H1 (cell line): ENCODE results near the gene PTPRE. TPM values are rescaled to one million over a fixed set of nuclear protein-coding genes. Genes with fewer than 3 reads are reported as not detected.

Experiments used
- CTCF ChIA-PET: fragments of 300-600 bp; sonication (Branson Sonifier 250); formaldehyde crosslinking; loops from one replicate; lab custom pipeline; 2021; ENCODE audit not compliant: partially characterized antibody; lab: Charles Lee
- POLR2A ChIA-PET: fragments of 300-600 bp; sonication (Branson Sonifier 250); formaldehyde crosslinking; loops from one replicate; lab custom pipeline; 2021; ENCODE audit warnings: inconsistent platforms; ENCODE audit not compliant: partially characterized antibody; lab: Charles Lee
- DNase-seq, 2 experiments: peaks; one replicate each; pipeline versions ENCODE4 v3.0.0 to v3.0.0-alpha.2; 2010 to 2022; ENCODE audit warnings: low spot score in 2 of 2, low read depth in 1 of 2, mixed read lengths in 1 of 2
- FAIRE-seq: peaks from 2 replicates; lab custom pipeline; 2011; peaks lifted over from hg19 to GRCh38; lab: Jason Lieb, UNC
- H2AFZ ChIP-seq: 2 replicates; pipeline ENCODE4 v1.8.1; 2012; ENCODE audit warnings: low read length, inconsistent platforms
- H2AK5ac ChIP-seq: 2 replicates; pipeline ENCODE4 v1.6.1; 2013; ENCODE audit warnings: low read depth, low read length
- H2BK120ac ChIP-seq: replicated peaks from 2 replicates; pipeline ENCODE3; 2013; ENCODE audit warnings: low read depth, low read length, inconsistent platforms
- H2BK12ac ChIP-seq: 2 replicates; pipeline ENCODE4 v1.6.1; 2013; ENCODE audit warnings: low read depth, low read length
- H2BK15ac ChIP-seq: 2 replicates; pipeline ENCODE4 v1.6.1; 2013; ENCODE audit warnings: low read length
- H2BK20ac ChIP-seq: 2 replicates; pipeline ENCODE4 v1.6.1; 2013; ENCODE audit warnings: low read length
- H2BK5ac ChIP-seq: 2 replicates; pipeline ENCODE4 v1.6.1; 2013; ENCODE audit warnings: low read depth, low read length
- H3K14ac ChIP-seq: 2 replicates; pipeline ENCODE4 v1.6.1; 2013; ENCODE audit warnings: inconsistent platforms; ENCODE audit not compliant: insufficient read length
- H3K18ac ChIP-seq: 2 replicates; pipeline ENCODE4 v1.6.1; 2013; ENCODE audit warnings: low read length; ENCODE audit errors: extremely low read depth
- H3K23ac ChIP-seq: 2 replicates; pipeline ENCODE4 v1.6.1; 2013; ENCODE audit warnings: inconsistent platforms; ENCODE audit not compliant: insufficient read length
- H3K23me2 ChIP-seq: 2 replicates; pipeline ENCODE4 v1.6.1; 2013; ENCODE audit warnings: low read depth, low read length
- H3K27ac ChIP-seq: 2 replicates; pipeline ENCODE4 v1.6.1; 2011; ENCODE audit warnings: low read depth, low read length, inconsistent platforms
- H3K27me3 ChIP-seq, 4 experiments: replicated peaks in 1 of 4; 1 replicate in 1 of 4; 2 replicates in 3 of 4; pipeline versions ENCODE4 v1.6.1 to v1.8.1; 2011 to 2013; ENCODE audit warnings: low read length in 3 of 4, mild to moderate bottlenecking in 3 of 4, inconsistent platforms in 2 of 4, mixed read lengths in 2 of 4, moderate library complexity in 1 of 4; ENCODE audit not compliant: control insufficient read depth in 3 of 4, insufficient read depth in 3 of 4; ENCODE audit errors: extremely low read depth in 1 of 4
- H3K36me3 ChIP-seq, 4 experiments: 2 replicates each; pipeline versions ENCODE4 v1.6.1 to v1.8.1; 2011 to 2013; ENCODE audit warnings: mild to moderate bottlenecking in 4 of 4, low read length in 3 of 4, moderate library complexity in 2 of 4, control low read depth in 1 of 4, inconsistent platforms in 1 of 4; ENCODE audit not compliant: insufficient read depth in 4 of 4, control insufficient read depth in 2 of 4
- H3K4ac ChIP-seq: replicated peaks from 2 replicates; pipeline ENCODE3; 2013; ENCODE audit warnings: low read length, low read depth, mixed read lengths, inconsistent platforms; ENCODE audit not compliant: insufficient read length
- H3K4me1 ChIP-seq, 4 experiments: replicated peaks in 1 of 4; 1 replicate in 1 of 4; 2 replicates in 3 of 4; pipeline versions ENCODE4 v1.6.1 to v1.8.1; 2011 to 2013; ENCODE audit warnings: low read length in 3 of 4, inconsistent platforms in 2 of 4, mixed read lengths in 1 of 4; ENCODE audit not compliant: insufficient read depth in 4 of 4, control insufficient read depth in 3 of 4
- H3K4me2 ChIP-seq, 2 experiments: 2 replicates each; pipeline versions ENCODE4 v1.6.1 to v1.8.1; 2011 to 2013; ENCODE audit warnings: low read depth in 2 of 2, low read length in 2 of 2, control low read depth in 1 of 2, inconsistent platforms in 1 of 2, mild to moderate bottlenecking in 1 of 2; ENCODE audit not compliant: insufficient read depth in 1 of 2
- H3K4me3 ChIP-seq, 4 experiments: fragments of 200-600, 300-600 bp in 1 of 4; sonication (generic), shearing (Covaris generic), sonication (Bioruptor Twin) in 1 of 4; 2 replicates each; pipeline versions ENCODE4 v1.5.1 to v1.8.1; 2011 to 2016; ENCODE audit warnings: low read length in 4 of 4, low read depth in 3 of 4, control low read depth in 2 of 4, inconsistent platforms in 2 of 4, mild to moderate bottlenecking in 2 of 4, mixed read lengths in 1 of 4, moderate library complexity in 1 of 4; ENCODE audit not compliant: insufficient read depth in 2 of 4; ENCODE audit errors: extremely low read depth in 1 of 4
- H3K56ac ChIP-seq: replicated peaks from 2 replicates; pipeline ENCODE3; 2013; ENCODE audit warnings: low read depth, mild to moderate bottlenecking, mixed read lengths, low read length, inconsistent platforms; ENCODE audit not compliant: insufficient read length
- H3K79me1 ChIP-seq: 2 replicates; pipeline ENCODE4 v1.6.1; 2013; ENCODE audit warnings: low read depth, low read length, control low read depth
- H3K79me2 ChIP-seq, 2 experiments: 2 replicates each; pipeline versions ENCODE4 v1.6.1 to v1.8.1; 2012 to 2013; ENCODE audit warnings: low read length in 2 of 2, mild to moderate bottlenecking in 2 of 2, inconsistent platforms in 1 of 2; ENCODE audit not compliant: insufficient read depth in 2 of 2, control insufficient read depth in 1 of 2
- H3K9ac ChIP-seq, 4 experiments: replicated peaks in 1 of 4; 1 replicate in 1 of 4; 2 replicates in 3 of 4; pipeline versions ENCODE4 v1.6.1 to v1.8.1; 2011 to 2013; ENCODE audit warnings: low read depth in 3 of 4, low read length in 3 of 4, control low read depth in 2 of 4, mild to moderate bottlenecking in 2 of 4, moderate library complexity in 2 of 4, inconsistent platforms in 1 of 4; ENCODE audit errors: extremely low read depth in 1 of 4
- H3K9me3 ChIP-seq, 2 experiments: 2 replicates each; pipeline versions ENCODE4 v1.6.1 to v1.8.1; 2012 to 2013; ENCODE audit warnings: mild to moderate bottlenecking in 2 of 2, moderate library complexity in 2 of 2, control low read depth in 1 of 2, inconsistent platforms in 1 of 2, low read depth in 1 of 2, low read length in 1 of 2, mixed read lengths in 1 of 2; ENCODE audit not compliant: insufficient read depth in 2 of 2
- H4K20me1 ChIP-seq, 2 experiments: replicated peaks in 1 of 2; 2 replicates each; pipeline versions ENCODE3 to v1.8.1; 2011 to 2013; ENCODE audit warnings: inconsistent platforms in 2 of 2, low read length in 2 of 2, mild to moderate bottlenecking in 1 of 2; ENCODE audit not compliant: insufficient read depth in 2 of 2, control insufficient read depth in 1 of 2
- H4K5ac ChIP-seq: 2 replicates; pipeline ENCODE4 v1.6.1; 2013; ENCODE audit warnings: low read length, low read depth, mixed read lengths, inconsistent platforms; ENCODE audit not compliant: insufficient read length
- H4K8ac ChIP-seq: 2 replicates; pipeline ENCODE4 v1.8.0; 2013; ENCODE audit warnings: mild to moderate bottlenecking, moderate library complexity, low read length, inconsistent platforms; ENCODE audit not compliant: insufficient read depth; ENCODE audit errors: extremely low read depth
- H4K91ac ChIP-seq: replicated peaks from 2 replicates; pipeline ENCODE3; 2013; ENCODE audit warnings: low read length, mixed read lengths, inconsistent platforms; ENCODE audit not compliant: insufficient read length
- MAFK ChIP-seq: IDR thresholded peaks from 2 replicates; pipeline ENCODE4 v1.6.1; 2012; ENCODE audit warnings: low read depth, mild to moderate bottlenecking, improper control_type of control experiment, low read length
- RXRA ChIP-seq: IDR thresholded peaks from 2 replicates; pipeline ENCODE4 v1.6.1; 2011; ENCODE audit warnings: low read depth, mild to moderate bottlenecking, low read length, moderate library complexity; ENCODE audit not compliant: insufficient read depth
- WGBS, 2 experiments: shearing (Covaris generic) in 1 of 2; methylation state at CpG; one replicate each; pipeline versions ENCODE4 v1.1.6 to v1.1.7; 2013 to 2015; ENCODE audit warnings: low lambda C conversion rate in 2 of 2, mixed read lengths in 2 of 2, inconsistent platforms in 1 of 2, low coverage in 1 of 2, missing lambda C conversion rate in 1 of 2; ENCODE audit not compliant: insufficient replicate concordance in 2 of 2, insufficient coverage in 1 of 2, insufficient read length in 1 of 2; ENCODE audit errors: extremely low coverage in 1 of 2, missing lambda C conversion rate in 1 of 2; 5-methylcytosine and 5-hydroxymethylcytosine counted together
- polyA plus RNA-seq, 7 experiments: library from polyadenylated mRNA; depleted of rRNA in 3 of 7; stranded (reverse) in 5 of 7; unstranded in 2 of 7; fragments of >200 nt in 5 of 7; fragments of 200-250 nt in 2 of 7; gene quantifications; 1 replicate in 5 of 7; 2 replicates in 1 of 7; 4 replicates in 1 of 7; pipeline versions ENCODE4 v1.2.1 to v1.2.3, GENCODE V29; 2011 to 2013; ENCODE audit warnings: missing spikeins in 2 of 7, mixed read lengths in 2 of 7
- total RNA-seq: library from RNA; stranded (reverse); fragmentation: NEBNext Ultra II Directional; extraction: Animal tissue kit (Norgen Biotek cat#: 25700); gene quantifications from 2 replicates; pipeline ENCODE4 v1.2.1, GENCODE V29; 2021

The PTPRE gene
- total and polyA plus RNA-seq, 2 of the 8 experiments (the other 6 are each of a cell fraction or from before 2014, with no cell fraction given): 0.33 to 0.54 TPM

DNA sequence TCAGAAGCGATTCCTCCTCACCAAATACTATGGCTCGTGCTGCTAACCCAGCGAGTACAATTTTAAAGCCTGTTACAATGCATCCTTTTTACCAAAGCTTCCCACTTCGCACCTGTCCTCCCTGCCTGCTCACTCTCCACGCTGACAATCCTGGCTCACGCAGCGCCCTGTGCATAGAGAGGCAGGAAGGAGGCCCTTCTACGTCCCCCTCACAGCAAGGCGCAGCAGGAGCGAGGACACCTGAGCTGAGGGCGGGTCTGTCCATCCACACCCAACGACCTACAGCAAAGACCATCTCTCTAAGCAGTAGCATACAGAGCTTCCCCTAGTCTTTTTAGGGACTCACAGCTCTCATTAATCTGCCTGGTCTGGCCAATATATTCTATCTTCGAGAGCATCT lies 173.3 kb downstream of the PTPRE start:
- H3K36me3 ChIP-seq: no peaks in the 10 kb centered on the region
- H3K9me3 ChIP-seq: no peaks in the 10 kb centered on the region
- H3K4me1 ChIP-seq: peaks cover 2 to 8% (median 7%) of the 10 kb centered on the region in 4 experiments; a peak in 5 of 7 replicates
- no peak overlapping the region for H3K4me3 ChIP-seq
- H4K91ac ChIP-seq: no peak overlapping the region
- WGBS, 2 experiments: 93% methylated on average over 13 of the region's 13 CpGs; no CpG with 5 or more reads in 1 of the 2 experiments
- no peaks in the 10 kb centered on the region; a peak in 1 of 7 replicates for H3K27me3 ChIP-seq
- no peak overlapping the region for H3K27ac ChIP-seq
- H3K79me1 ChIP-seq: no peaks in the 10 kb centered on the region
- no peak overlapping the region for H4K5ac ChIP-seq
- DNase-seq (no peak), FAIRE-seq (no peak)
- H3K23me2 ChIP-seq: no peaks in the 10 kb centered on the region
- no peak for TF ChIP-seq RXRA
- no peak for TF ChIP-seq MAFK
- no peak overlapping the region for H2BK20ac ChIP-seq
- H3K23ac ChIP-seq: no peak overlapping the region
- no peak overlapping the region for H2AK5ac ChIP-seq
- H3K4ac ChIP-seq: no peak overlapping the region
- ChIA-PET POLR2A (interaction anchor here (1.3 kb wide), 1 partner anchor 12 kb away, joined by 3 read pairs; no protein-coding TSS in a partner anchor), CTCF (interaction anchor here (0.6 to 4.9 kb wide), 11 partner anchors 8 to 156 kb away, joined by 3 to 26 read pairs (median 4); no protein-coding TSS in a partner anchor)
- H3K18ac ChIP-seq: 0 out of 2 replicates have a peak overlapping the region, but pooled peaks have one; percentile 24
- H3K14ac ChIP-seq: no peak overlapping the region
- H2BK120ac ChIP-seq: no peak overlapping the region
- H3K4me2 ChIP-seq: peak overlapping the region in 1 of 2 experiments; percentile 1; a peak in 1 of 4 replicates
- H2BK15ac ChIP-seq: no peak overlapping the region
- H4K8ac ChIP-seq: no peak overlapping the region
- no peak overlapping the region for H2BK5ac ChIP-seq
- H2AFZ ChIP-seq: no peak overlapping the region
- H4K20me1 ChIP-seq: no peaks in the 10 kb centered on the region
- H2BK12ac ChIP-seq: no peak overlapping the region
- H3K79me2 ChIP-seq: no peaks in the 10 kb centered on the region
- no peak overlapping the region for H3K9ac ChIP-seq
- no peak overlapping the region for H3K56ac ChIP-seq
